ENCODE results near the gene ESRRB.

ESRRB gene

GRCh38 chr14:76331328-76332011 lies 44.5 kb upstream of the ESRRB start:
- DNase-seq (ENCODE audit: low spot score) = no peak
- no peak for TF ChIP-seq CTCF (IDR thresholded peaks at IDR 0.05; ENCODE audit: extremely low read depth, missing control alignments)

- no peak for TF ChIP-seq CTCF (IDR thresholded peaks at IDR 0.05; ENCODE audit: extremely low read depth, missing control alignments)
- no peak for DNase-seq (ENCODE audit: low spot score)
Observed at GRCh38 chr14:76333664-76334063, 42.3 kb upstream of the ESRRB start.

DNA sequence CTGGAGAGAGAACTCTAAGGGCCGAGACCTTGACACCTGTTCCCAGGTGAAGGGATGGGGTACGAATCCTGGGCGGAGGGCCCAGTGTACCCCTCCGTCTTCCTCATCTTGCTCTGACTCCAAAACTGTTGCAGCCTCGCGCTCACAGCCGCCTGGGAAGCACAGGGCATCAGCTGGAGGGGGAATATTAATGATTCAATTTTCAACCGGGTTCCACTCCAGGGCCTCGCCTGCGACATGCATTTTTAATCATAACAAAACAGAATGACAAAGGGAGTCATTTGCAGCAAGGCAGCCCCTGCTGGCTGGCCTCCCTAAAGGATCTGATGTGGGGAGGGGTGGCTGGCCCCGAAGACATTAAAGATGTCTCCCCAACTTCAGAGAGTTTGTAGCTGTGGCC lies 41.6 kb upstream of the ESRRB start:
- no peak for TF ChIP-seq CTCF (IDR thresholded peaks at IDR 0.05; ENCODE audit: extremely low read depth, missing control alignments)
- DNase-seq (ENCODE audit: low spot score) = no peak

DNA sequence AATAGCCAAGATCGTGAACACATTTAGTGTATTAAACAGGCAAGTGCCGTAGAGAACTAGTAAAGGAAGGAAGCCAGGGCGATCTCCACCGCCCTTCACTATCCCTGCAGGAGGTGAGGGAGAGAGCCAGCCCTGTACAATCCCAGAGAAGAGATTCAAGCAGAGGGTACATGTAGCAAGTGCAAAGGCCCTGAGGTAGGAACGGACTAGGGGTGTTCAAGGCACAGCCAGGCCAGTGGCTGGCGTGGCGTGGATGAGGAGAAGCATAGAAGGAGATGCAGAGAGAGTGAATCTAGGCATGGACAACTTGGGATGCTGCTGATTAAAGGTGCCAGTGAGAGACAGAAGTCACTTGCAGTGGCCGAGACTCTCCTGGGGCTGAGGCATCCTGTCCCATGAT lies 39.1 kb upstream of the ESRRB start:
- no peak for DNase-seq (ENCODE audit: low spot score)
- no peak for TF ChIP-seq CTCF (IDR thresholded peaks at IDR 0.05; ENCODE audit: extremely low read depth, missing control alignments)

GRCh38 chr14:76337635-76338545 lies 38.0 kb upstream of the ESRRB start:
- TF ChIP-seq CTCF (IDR thresholded peaks at IDR 0.05; ENCODE audit: extremely low read depth, missing control alignments) = no peak
- DNase-seq (ENCODE audit: low spot score) = no peak

DNA sequence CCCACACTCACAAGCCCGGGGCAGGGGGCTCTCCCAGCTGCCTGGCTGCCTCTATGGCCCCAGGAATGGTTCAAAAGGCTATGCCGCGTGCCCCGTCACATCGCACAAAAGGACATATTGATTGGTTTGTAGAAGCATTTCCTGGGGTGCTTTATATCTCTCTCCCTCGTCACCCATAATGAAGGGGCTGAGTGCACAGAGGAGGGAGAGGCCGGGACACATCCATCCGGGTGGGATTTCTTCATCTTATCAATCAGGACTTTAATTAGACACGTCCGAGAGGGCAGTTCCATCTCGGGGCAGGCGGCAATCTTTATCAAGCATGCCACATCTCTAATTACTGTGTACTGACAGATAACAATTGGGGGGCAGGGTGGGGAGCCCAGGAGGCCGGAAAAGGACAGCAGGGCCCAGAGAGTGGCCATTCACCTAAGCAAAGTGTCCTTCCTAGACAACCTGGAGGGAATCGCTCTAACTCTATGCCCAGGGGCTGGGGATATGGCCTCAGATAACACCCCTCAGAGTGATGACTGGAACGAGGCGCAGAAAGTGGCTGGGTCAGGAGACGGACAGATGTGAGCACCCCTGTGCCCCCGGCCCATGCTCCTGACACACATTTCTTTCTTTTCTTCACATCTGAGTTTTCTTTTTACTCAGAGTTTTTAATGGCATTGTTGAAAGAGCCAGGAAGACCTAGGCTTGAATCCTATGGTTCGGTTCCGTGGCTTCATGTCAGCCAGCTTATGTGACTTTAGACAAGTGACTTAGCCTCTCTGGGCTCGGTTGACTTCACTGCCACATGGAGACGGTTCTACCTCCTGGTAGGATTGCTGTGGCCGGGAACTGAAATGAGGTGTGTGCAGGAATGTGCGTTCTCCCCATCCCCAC lies 36.0 kb upstream of the ESRRB start:
- no peak for TF ChIP-seq CTCF (IDR thresholded peaks at IDR 0.05; ENCODE audit: extremely low read depth, missing control alignments)
- no peak for DNase-seq (ENCODE audit: low spot score)

Data from GM20000 (cell line).